A549 (cell line): ENCODE data around the gene MAFG. TPM values are rescaled to one million over a fixed set of nuclear protein-coding genes. Genes with fewer than 3 reads are reported as not detected.

Experiments
- ATAC-seq, 2 experiments: fragments of 200-7000 bp in 1 of 2; fragments of >200 bp in 1 of 2; cut with Nextera tagmentation in 1 of 2; cut with Tn5 transposase in 1 of 2; 3 replicates each; pipeline versions ENCODE4 v1.8.0 to v1.9.1; 2018 to 2020; ENCODE audit warnings: mild to moderate bottlenecking in 1 of 2, moderate library complexity in 1 of 2
- CTCF ChIA-PET: fragments of 300-600 bp; sonication (Branson Sonifier 250); formaldehyde crosslinking; extraction: SDS; loops from one replicate; lab custom pipeline; 2021; ENCODE audit warnings: antibody characterized with exemption, inconsistent platforms; lab: Yijun Ruan, JAX
- POLR2A ChIA-PET: fragments of 350-600 bp; formaldehyde crosslinking; extraction: SDS; loops from one replicate; lab custom pipeline; 2021; ENCODE audit warnings: antibody characterized with exemption, inconsistent platforms; lab: Yijun Ruan, JAX
- DNase-seq, 2 experiments: peaks; one replicate each; pipeline versions ENCODE4 v3.0.0 to v3.0.0-alpha.2; 2011 to 2016; ENCODE audit warnings: low read depth in 1 of 2, low spot score in 1 of 2
- FAIRE-seq: peaks from 2 replicates; lab custom pipeline; 2011; peaks lifted over from hg19 to GRCh38; lab: Jason Lieb, UNC
- H3K27ac ChIP-seq, 2 experiments: fragments of >200 bp; sonication (Bioruptor Twin); formaldehyde crosslinking; 3 replicates each; pipeline ENCODE4 v1.5.1; 2016 to 2017
- H3K4me1 ChIP-seq: fragments of >200 bp; sonication (Bioruptor Twin); formaldehyde crosslinking; 3 replicates; pipeline ENCODE4 v1.6.1; 2016
- H3K4me2 ChIP-seq: fragments of >200 bp; sonication (Bioruptor Twin); formaldehyde crosslinking; 3 replicates; pipeline ENCODE4 v1.6.1; 2016
- H3K4me3 ChIP-seq: fragments of >200 bp; sonication (Bioruptor Twin); formaldehyde crosslinking; 3 replicates; pipeline ENCODE4 v1.5.1; 2016
- H3K9me3 ChIP-seq: fragments of >200 bp; sonication (Bioruptor Twin); formaldehyde crosslinking; 3 replicates; pipeline ENCODE4 v1.6.1; 2016
- ATOH8 ChIP-seq: fragments of 250-450 bp; sonication (Bioruptor Pico); IDR thresholded peaks from 2 replicates; pipeline ENCODE4 v1.5.0; 2020; ENCODE audit warnings: low read depth, mild to moderate bottlenecking, moderate library complexity
- CHD2 ChIP-seq: fragments of 150-350 bp; IDR thresholded peaks from 2 replicates; pipeline ENCODE4 v1.6.1; 2014; ENCODE audit warnings: low read length; ENCODE audit not compliant: partially characterized antibody
- CTCF ChIP-seq: fragments of >200 bp; sonication (Bioruptor Twin); formaldehyde crosslinking; IDR thresholded peaks from 3 replicates; pipeline ENCODE4 v1.5.1; 2016
- E2F6 ChIP-seq: IDR thresholded peaks from 2 replicates; pipeline ENCODE4 v1.6.1; 2012; ENCODE audit warnings: low read depth, borderline replicate concordance
- FOSB ChIP-seq: fragments of 250-450 bp; sonication (Bioruptor Pico); IDR thresholded peaks from 2 replicates; pipeline ENCODE4 v1.5.0; 2020; ENCODE audit warnings: mild to moderate bottlenecking, moderate library complexity
- HES2 ChIP-seq: fragments of >200 bp; sonication (Bioruptor Twin); formaldehyde crosslinking; IDR thresholded peaks from 2 replicates; pipeline ENCODE4 v1.6.1; 2016
- HEYL ChIP-seq: fragments of 250-450 bp; sonication (Bioruptor Pico); IDR thresholded peaks from 2 replicates; pipeline ENCODE4 v1.8.0; 2021; ENCODE audit warnings: mild to moderate bottlenecking, moderate library complexity
- HOXA7 ChIP-seq: fragments of 250-450 bp; sonication (Bioruptor Pico); IDR thresholded peaks from 2 replicates; pipeline ENCODE4 v1.5.0; 2020; ENCODE audit warnings: mild to moderate bottlenecking, moderate library complexity
- HOXB5 ChIP-seq: fragments of 250-450 bp; sonication (Bioruptor Pico); IDR thresholded peaks from 2 replicates; pipeline ENCODE4 v1.5.0; 2020; ENCODE audit warnings: mild to moderate bottlenecking, moderate library complexity
- MAFK ChIP-seq: fragments of 450-650 bp; IDR thresholded peaks from 2 replicates; pipeline ENCODE4 v1.6.1; 2014; ENCODE audit not compliant: partially characterized antibody
- PHF8 ChIP-seq: fragments of 200-600 bp; sonication (generic); IDR thresholded peaks from 2 replicates; pipeline ENCODE4 v1.6.1; 2016; ENCODE audit warnings: low read depth, mild to moderate bottlenecking, antibody characterized with exemption, moderate library complexity, borderline replicate concordance
- RAD21 ChIP-seq, 2 experiments: fragments of >200 bp in 1 of 2; sonication (Bioruptor Twin) in 1 of 2; formaldehyde crosslinking in 1 of 2; IDR thresholded peaks in 1 of 2; conservative IDR thresholded peaks in 1 of 2; 2 replicates in 1 of 2; 3 replicates in 1 of 2; pipeline ENCODE4 v1.6.1; 2012 to 2018; ENCODE audit warnings: inconsistent platforms in 1 of 2
- RCOR1 ChIP-seq: fragments of 150-350 bp; IDR thresholded peaks from 2 replicates; pipeline ENCODE4 v1.6.1; 2014; ENCODE audit warnings: antibody characterized with exemption, low read length, low read depth
- SMC3 ChIP-seq: fragments of >200 bp; sonication (Bioruptor Twin); formaldehyde crosslinking; IDR thresholded peaks from 3 replicates; pipeline ENCODE4 v1.6.1; 2018; ENCODE audit warnings: inconsistent platforms
- TFCP2L1 ChIP-seq: fragments of 250-450 bp; sonication (Bioruptor Pico); IDR thresholded peaks from 2 replicates; pipeline ENCODE4 v1.5.0; 2021; ENCODE audit warnings: mild to moderate bottlenecking
- USF2 ChIP-seq: fragments of 450-650 bp; IDR thresholded peaks from 2 replicates; pipeline ENCODE4 v1.6.1; 2014; ENCODE audit warnings: antibody characterized with exemption
- WGBS: methylation state at CpG from one replicate; pipeline ENCODE4 v1.1.6; 2017; ENCODE audit errors: missing lambda C conversion rate; 5-methylcytosine and 5-hydroxymethylcytosine counted together
- polyA plus RNA-seq, 4 experiments: library from polyadenylated mRNA; depleted of rRNA in 3 of 4; stranded (reverse); fragments of >200 nt; fragmentation: RNase III in 1 of 4; extraction: RNeasy Plus Mini Kit Qiagen cat#74134 plus additional on column Dnase treatment in 1 of 4; gene quantifications; 2 replicates in 3 of 4; 3 replicates in 1 of 4; pipeline ENCODE4 v1.2.3, GENCODE V29; 2011 to 2017

Gene MAFG
- polyA plus RNA-seq, 2 of the 4 experiments (the other 2 are of a cell fraction): 47.9 to 57.9 TPM

GRCh38 chr17:81903415-81903831, 24.1 kb downstream of the MAFG start:
- Histone ChIP-seq H3K4me3 (no peak overlapping the region), H3K4me1 (peaks cover 15% of the 10 kb centered on the region), H3K4me2 (no peak overlapping the region), H3K27ac (no peak overlapping the region), H3K9me3 (no peaks in the 10 kb centered on the region)
- no peak for DNase-seq
- 82% methylated on average over 9 of the region's 10 CpGs for WGBS
- ChIA-PET POLR2A (no interaction called here), CTCF (interaction anchor here (1.1 to 1.6 kb wide), 3 partner anchors 10 to 14 kb away, joined by 3 to 6 read pairs (median 4); no protein-coding TSS in a partner anchor)
- no peak for FAIRE-seq
- ATAC-seq: no peak
- TF ChIP-seq MAFK (no peak), E2F6 (no peak), RCOR1 (no peak), PHF8 (no peak), HOXA7 (CRISPR knock-in tag) (no peak), HEYL (CRISPR knock-in tag) (no peak)

GRCh38 chr17:81902653-81903414, 24.7 kb downstream of the MAFG start:
- no peaks in the 10 kb centered on the region for H3K9me3 ChIP-seq
- H3K27ac ChIP-seq: no peak overlapping the region
- peaks cover 21% of the 10 kb centered on the region for H3K4me1 ChIP-seq
- no peak for DNase-seq
- 91% methylated on average over 40 of the region's 47 CpGs for WGBS
- CTCF ChIA-PET: interaction anchor here (1.0 to 1.6 kb wide), 5 partner anchors 9 to 168 kb away, joined by 3 to 6 read pairs (median 4); partner anchors contain the start of gene MAFG
- no peak overlapping the region for H3K4me2 ChIP-seq
- H3K4me3 ChIP-seq: no peak overlapping the region
- no peak for FAIRE-seq
- POLR2A ChIA-PET: no interaction called here
- TF ChIP-seq ATOH8 (no peak), USF2 (no peak), CHD2 (no peak)
- no peak for ATAC-seq

GRCh38 chr17:81902023-81902652, 25.4 kb downstream of the MAFG start, which contains the start of gene NPB:
TSS of gene NPB (plus strand) at chr17:81902238. CDS start at chr17:81902278, 40 bp downstream.
- CTCF ChIA-PET: interaction anchor here (1.0 to 1.6 kb wide), 6 partner anchors 8 to 167 kb away, joined by 3 to 8 read pairs (median 4); partner anchors contain the start of gene MAFG
- ATAC-seq: no peak
- H3K4me3 ChIP-seq: no peak within 1 kb of the TSS
- no peak for TF ChIP-seq HES2
- TF ChIP-seq E2F6: no peak
- TF ChIP-seq SMC3: no peak
- no peak for TF ChIP-seq RAD21 (conservative IDR thresholded peaks at IDR 0.05 in 1 of 2, IDR thresholded peaks at IDR 0.05 in 1 of 2)
- no peak for TF ChIP-seq HOXB5 (CRISPR knock-in tag)
- no peak for TF ChIP-seq FOSB (CRISPR knock-in tag)
- TF ChIP-seq TFCP2L1 (CRISPR knock-in tag): no peak
- no peak for TF ChIP-seq CTCF
- TF ChIP-seq, all 56 proteins: peak for 0
- H3K9me3 ChIP-seq: no peaks in the 10 kb centered on the region
- peaks cover 28% of the 10 kb centered on the region for H3K4me1 ChIP-seq
- 97% methylated on average over 50 of the region's 79 CpGs for WGBS
- no peak for FAIRE-seq
- no peak for DNase-seq
- POLR2A ChIA-PET: no interaction called here
- no peak within 1 kb of the TSS for H3K4me2 ChIP-seq
- no peak within 1 kb of the TSS for H3K27ac ChIP-seq
